GM06990 (cell line): ENCODE measurements around the gene SDK1.
"Not testable (repeated sequence)": the region's sequence is repeated elsewhere in the genome, so short reads cannot be mapped to it uniquely, and the experiment has no call there.

Experiments used
- DNase-seq: peaks from one replicate; pipeline ENCODE4 v3.0.0-alpha.2; 2011; ENCODE audit not compliant: insufficient read length; ENCODE audit errors: extremely low read depth
- H3K27me3 ChIP-seq: replicated peaks from 2 replicates; pipeline ENCODE4 v1.6.0; 2011; ENCODE audit warnings: low read length; ENCODE audit not compliant: control insufficient read depth, insufficient read depth
- H3K36me3 ChIP-seq: 2 replicates; pipeline ENCODE4 v1.5.1; 2011; ENCODE audit warnings: low read length; ENCODE audit not compliant: control insufficient read depth, insufficient read depth
- H3K4me3 ChIP-seq: replicated peaks from 2 replicates; pipeline ENCODE4 v1.5.1; 2011; ENCODE audit warnings: low read depth, mild to moderate bottlenecking, control low read depth, low read length
- TF ChIP-seq, protein P1 (sequence below): IDR thresholded peaks from 2 replicates; pipeline ENCODE4 v1.5.1; 2011; ENCODE audit warnings: low read length, control low read depth, mild to moderate bottlenecking, inconsistent platforms; ENCODE audit not compliant: insufficient read depth, poor library complexity, severe bottlenecking

SDK1 gene

GRCh38 chr7:3573151-3573550 is 272.1 kb downstream of the SDK1 start:
- DNase-seq, result no peak
- Histone ChIP-seq H3K4me3 (no peak overlapping the region), H3K27me3 (no peaks in the 10 kb centered on the region), H3K36me3 (no peaks in the 10 kb centered on the region)
- TF ChIP-seq, protein P1, sequence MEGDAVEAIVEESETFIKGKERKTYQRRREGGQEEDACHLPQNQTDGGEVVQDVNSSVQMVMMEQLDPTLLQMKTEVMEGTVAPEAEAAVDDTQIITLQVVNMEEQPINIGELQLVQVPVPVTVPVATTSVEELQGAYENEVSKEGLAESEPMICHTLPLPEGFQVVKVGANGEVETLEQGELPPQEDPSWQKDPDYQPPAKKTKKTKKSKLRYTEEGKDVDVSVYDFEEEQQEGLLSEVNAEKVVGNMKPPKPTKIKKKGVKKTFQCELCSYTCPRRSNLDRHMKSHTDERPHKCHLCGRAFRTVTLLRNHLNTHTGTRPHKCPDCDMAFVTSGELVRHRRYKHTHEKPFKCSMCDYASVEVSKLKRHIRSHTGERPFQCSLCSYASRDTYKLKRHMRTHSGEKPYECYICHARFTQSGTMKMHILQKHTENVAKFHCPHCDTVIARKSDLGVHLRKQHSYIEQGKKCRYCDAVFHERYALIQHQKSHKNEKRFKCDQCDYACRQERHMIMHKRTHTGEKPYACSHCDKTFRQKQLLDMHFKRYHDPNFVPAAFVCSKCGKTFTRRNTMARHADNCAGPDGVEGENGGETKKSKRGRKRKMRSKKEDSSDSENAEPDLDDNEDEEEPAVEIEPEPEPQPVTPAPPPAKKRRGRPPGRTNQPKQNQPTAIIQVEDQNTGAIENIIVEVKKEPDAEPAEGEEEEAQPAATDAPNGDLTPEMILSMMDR, result no peak

DNA sequence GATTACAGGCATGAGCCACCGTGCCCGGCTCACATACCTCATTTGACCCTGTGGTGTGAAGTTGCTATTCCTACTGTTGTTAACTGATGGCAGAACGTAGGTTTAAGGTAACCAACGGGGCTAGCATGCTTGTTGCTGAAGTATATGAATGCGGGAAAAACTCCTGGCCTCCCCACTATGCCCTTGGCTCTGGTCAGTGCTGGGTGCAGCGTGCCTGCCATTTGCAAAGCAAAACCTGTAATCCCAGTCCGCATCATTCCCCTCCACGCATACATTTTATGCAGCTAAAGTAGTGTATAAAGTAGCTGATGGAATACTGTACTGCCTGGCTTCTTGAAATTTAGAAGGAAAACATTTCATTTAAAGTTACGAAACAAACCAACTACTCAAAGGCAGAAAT is 273.3 kb downstream of the SDK1 start:
- no peaks in the 10 kb centered on the region for H3K27me3 ChIP-seq
- H3K36me3 ChIP-seq, result no peaks in the 10 kb centered on the region
- no peak for DNase-seq
- H3K4me3 ChIP-seq, result no peak overlapping the region
- TF ChIP-seq, protein P1, result no peak

GRCh38 chr7:3575753-3576531 is 274.9 kb downstream of the SDK1 start:
- no peak overlapping the region for H3K4me3 ChIP-seq
- H3K27me3 ChIP-seq, result no peaks in the 10 kb centered on the region
- no peaks in the 10 kb centered on the region for H3K36me3 ChIP-seq
- DNase-seq, result no peak
- TF ChIP-seq, protein P1, result no peak

GRCh38 chr7:3578399-3578798 is 277.3 kb downstream of the SDK1 start:
- Histone ChIP-seq H3K27me3 (no peaks in the 10 kb centered on the region), H3K36me3 (no peaks in the 10 kb centered on the region), H3K4me3 (no peak overlapping the region)
- DNase-seq, result no peak
- TF ChIP-seq, protein P1, result no peak

- TF ChIP-seq, protein P1, result no peak
- Histone ChIP-seq H3K4me3 (no peak overlapping the region), H3K27me3 (no peaks in the 10 kb centered on the region), H3K36me3 (no peaks in the 10 kb centered on the region)
- DNase-seq, result no peak
Measured at GRCh38 chr7:3579638-3580219, 278.7 kb downstream of the SDK1 start.

DNA sequence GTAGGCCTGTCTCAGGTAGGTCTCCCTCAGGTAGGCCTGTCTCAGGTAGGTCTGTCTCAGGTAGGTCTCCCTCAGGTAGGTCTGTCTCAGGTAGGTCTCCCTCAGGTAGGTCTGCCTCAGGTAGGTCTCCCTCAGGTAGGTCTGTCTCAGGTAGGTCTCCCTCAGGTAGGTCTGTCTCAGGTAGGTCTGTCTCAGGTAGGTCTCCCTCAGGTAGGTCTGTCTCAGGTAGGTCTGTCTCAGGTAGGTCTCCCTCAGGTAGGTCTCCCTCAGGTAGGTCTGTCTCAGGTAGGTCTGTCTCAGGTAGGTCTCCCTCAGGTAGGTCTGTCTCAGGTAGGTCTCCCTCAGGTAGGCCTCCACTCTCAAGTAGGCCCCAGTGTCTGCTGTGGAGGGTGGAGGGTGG is 281.1 kb downstream of the SDK1 start:
- H3K4me3 ChIP-seq, H3K27me3 ChIP-seq, DNase-seq, H3K36me3 ChIP-seq: not testable (repeated sequence)
